Retina (tissue), 1 donor: ENCODE measurements around the gene ADAMTS3.
A peak's percentile ranks its signal among the peaks of the same experiment; 100 is the strongest.

Experiments
- DNase-seq: peaks from one replicate; pipeline ENCODE4 v3.0.0-alpha.2; 2016

ADAMTS3 gene

DNA sequence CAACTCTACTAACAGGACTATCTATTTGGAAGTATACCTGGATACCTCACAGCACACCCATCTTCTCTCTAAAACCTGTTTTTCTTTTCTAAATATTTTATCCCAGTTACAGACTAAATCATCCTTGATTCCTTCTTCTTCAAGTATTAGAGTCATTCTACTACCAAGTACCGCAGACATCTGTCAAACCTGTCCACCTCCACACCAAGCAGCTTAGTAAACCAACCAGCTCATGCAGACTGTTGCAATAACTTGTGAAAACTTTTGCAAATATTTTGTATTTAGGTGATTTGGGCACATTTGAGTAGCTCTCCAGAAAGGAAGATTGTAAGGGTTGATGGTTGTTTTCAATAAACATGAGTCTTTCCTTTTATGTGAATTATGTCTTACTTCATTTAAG lies 238.6 kb downstream of the ADAMTS3 start:
- DNase-seq, result no peak

DNA sequence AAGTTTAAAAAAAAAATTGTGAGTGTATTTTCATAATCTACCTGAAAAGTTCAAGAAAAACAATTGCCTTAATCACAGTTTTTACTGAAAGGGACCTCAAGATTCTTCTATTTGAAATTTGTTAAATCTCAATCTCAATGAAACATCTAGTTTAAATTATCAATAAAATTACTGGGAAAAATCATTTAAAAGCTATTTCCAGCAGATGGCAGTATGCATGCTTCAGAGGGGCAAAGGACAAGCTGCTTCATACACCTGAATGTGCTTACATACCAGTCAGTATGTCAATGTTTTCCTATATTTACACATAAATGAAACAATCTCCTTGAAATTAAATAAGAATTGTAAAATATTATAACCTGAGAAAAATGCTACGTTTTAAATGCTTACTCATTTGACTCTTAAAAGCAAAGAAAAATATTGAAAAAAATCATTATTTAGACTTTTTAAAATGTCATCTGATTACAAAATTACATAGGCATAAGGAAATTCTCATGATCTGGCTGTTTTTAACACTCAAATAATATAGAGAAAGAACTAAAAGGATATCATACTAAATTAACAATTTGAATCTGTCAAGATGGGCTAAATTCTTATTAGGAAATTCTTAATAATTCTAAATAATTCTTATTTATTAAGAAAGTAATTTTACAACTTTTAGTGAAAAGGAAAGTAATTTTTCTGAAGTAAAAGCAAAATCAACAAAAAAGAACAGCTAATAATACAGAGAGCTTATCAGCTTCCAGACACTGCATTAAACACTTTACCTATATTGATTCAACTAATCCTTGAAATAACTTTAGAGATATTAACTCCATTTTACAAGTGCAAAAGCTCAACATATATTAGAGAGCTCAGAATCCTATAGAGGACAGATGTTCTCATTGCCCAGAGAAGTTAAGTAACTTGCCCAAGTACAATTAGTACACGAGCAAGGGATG lies 242.1 kb downstream of the ADAMTS3 start:
- DNase-seq, result no peak

DNA sequence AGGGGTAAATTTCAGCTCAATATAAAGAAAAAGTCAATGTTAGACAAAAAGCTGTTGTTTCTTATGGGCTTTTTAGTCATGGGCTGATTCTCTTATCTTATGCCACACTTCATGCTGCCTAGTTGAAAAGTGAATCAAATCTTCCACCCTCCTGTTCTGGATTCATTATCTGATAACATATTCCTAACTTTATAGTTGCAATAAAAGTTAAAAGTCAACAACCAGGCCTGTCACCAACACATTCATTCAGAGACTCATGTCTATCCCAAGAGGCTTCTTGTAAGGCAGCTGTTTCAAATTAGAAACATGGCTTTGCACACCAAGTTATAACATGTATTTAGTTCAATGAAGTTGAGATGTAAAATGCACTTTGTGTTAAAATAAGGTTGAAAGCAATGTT lies 243.8 kb downstream of the ADAMTS3 start:
- no peak for DNase-seq

DNA sequence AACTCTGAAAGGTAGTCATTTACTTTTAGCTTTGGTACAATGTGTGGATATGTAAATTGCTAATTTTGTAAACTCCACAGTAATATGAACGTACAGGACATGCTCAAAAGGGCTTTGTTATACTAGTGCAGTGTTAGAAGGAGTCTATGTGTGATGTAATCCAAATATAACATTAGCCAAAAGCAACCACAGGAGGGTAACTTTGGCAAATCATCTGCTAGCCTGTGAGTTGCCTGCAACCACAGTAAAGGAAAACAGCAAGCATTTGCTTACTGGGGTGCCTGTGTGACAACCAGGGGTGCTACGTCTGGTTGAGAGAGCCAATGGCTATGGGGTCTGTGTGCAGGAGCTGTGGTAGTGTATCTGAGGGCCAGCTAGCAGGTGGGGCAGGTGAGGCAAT lies 245.8 kb downstream of the ADAMTS3 start:
- no peak for DNase-seq

DNA sequence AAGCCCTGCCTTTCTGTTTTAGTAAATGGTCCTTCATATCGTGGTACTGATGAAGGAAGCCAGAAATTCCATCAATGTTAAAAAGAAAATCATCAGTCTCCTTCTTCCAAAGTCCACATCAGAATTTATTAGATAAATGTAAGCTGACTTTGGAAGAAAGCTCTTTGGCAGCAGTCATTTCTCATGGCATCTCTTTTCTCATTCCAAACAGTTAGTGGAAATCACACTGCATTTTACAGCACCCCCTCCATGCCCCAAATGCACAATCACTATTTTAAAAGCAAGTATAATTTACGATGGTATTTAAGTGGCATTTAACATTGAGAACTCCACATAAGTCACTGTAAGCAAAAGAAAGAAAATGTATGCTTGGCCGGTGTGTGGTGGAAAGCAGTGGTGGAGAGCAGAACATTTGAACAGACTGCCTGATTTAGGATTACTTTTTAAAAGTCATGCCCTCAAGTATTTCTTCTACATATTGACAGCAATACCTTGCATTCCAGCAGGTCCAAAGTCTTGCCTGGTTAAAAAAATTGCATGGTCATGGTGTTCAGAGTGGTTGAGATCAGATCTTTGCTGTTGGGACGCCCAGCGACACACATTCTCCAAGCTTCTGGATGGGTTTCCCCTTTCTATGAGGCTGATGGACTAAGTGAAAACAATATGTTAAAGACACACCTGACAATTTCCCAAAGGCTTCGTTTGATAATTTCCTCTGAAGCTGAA lies 248.6 kb downstream of the ADAMTS3 start:
- DNase-seq, result no peak

DNA sequence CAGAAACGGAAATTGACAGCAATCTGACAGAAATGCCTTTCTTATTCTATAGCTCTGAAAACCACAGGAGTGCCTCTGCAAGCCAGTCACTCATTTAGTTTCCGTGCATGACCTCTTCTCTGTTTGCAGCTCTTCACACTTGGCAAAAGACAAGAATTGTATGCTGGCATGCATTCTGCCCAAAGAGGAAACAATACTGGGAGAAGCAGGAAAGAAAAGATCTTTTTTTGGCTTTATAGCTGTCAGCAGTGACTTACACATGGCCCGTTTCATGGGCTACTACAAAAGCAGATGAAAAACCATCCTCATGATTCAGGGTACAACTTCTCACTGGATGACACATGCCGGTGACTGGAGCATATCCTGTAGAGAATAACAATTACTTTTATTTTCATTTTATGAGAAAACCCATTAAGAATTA lies 249.4 kb downstream of the ADAMTS3 start:
- DNase-seq, result no peak

DNA sequence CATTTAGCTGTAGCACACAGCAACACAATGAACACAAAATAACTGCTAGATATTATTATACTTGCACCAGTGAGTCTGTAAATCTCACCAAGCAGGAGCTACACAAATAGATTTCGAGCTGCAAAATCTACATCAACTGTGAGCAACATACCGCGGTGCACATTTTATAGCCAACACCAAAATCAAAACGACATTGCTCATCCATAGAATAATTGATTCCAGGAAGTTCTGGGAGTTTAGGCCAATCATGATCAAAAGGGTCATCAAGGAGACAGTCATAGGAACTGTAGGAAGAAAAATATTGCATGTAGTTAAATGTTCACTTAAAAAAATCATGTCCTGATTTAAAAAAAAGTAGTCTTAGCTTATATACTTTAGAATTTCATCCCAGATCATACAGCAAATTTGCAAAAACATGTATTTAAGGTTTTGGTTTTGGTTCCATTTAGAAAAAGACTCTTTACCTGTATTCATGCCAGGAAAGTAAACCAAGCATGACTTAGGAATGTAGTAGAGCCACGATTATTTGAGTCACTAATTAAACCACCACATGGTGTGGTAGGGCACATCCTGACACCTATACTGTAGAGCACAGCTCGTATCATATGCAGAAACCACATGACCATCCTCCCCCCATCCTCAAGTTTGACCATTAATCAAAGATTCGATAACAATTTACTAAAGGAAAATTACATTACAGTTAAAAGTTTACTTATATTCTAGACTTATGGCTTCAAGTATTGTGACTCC lies 250.4 kb downstream of the ADAMTS3 start:
- no peak for DNase-seq

DNA sequence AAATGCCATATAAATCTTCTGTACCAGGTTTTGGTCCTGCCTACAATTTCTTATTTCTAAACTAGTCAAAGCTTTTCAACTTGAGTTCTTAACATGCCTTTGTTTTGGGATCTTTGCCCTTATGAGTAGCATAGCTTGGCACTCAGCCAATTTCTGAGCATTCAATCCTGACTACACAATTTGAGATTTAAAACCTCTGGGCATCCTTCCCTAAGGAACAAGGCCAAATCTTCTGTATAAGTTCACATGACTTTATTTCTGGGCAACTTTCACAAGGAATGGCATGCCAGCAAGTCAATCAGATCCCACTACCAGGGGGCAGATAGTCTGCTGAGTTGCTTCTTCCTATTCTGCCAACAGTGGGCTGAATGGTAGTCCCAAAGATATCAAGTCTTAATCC lies 254.2 kb downstream of the ADAMTS3 start:
- no peak for DNase-seq

DNA sequence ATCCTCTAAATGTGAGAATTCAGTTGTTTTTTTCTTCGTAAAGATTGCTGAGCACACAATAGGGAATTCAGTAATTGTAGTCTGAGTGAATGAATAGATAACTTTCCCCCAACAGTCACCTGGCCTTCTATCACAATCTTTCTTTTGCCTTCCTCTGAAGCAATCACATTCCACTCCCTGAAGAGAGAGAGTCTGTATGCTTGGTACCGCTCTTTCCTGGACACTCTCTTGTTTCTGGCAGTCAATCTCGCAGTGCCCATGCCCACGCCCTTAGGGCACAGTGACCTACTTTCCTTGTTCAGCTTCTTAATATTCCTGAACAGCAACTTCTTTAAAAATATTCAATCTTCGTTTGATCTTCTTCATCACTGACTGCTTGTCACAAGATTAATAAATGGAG lies 255.9 kb downstream of the ADAMTS3 start:
- DNase-seq, result no peak

DNA sequence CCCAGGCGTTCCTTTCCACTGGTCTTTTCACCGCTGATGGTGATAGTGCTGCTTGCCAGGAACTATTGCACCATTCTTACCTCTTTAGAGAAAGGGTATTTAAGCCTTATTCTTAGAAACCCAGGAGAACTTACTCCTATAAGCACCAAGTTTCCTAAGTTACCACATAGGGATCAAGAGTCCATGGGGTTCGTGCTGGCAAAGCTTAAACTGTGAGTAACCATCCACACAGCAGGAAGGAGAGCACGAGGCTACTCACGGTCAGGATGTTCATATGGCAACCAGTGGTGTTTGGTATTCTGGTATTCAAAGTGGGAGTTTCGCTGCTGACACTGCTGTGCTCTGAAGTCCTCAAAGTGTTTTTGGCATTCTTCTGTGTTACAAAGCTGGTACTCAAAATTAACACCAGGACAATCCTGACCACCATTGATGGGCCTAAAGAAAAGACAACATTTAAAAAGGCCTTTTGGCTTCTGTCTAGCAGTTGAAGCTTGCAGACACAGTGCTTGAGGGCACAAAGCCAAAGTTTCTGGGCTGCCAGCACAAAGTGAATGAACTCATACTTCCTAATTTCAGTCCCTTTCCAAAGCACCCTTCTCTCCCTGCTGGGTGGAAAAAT lies 256.9 kb downstream of the ADAMTS3 start:
- no peak for DNase-seq

DNA sequence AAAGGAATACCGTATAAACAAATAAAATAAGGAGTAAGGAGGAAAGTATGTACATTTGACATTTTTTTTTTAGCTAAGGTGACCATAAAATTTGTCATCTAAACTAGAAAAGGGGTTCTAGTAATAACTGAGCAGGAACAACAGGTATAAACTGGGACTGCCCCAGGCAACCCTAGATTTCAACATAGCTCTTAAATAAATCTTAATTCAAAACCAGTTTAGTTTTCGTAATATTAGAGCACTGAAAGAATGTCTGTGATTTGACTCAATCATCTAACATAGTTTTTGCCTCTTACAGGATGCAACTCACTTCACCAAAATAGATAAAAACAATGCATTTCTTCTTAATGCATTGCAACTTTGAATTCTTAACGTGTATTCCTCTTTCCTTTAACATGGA lies 257.7 kb downstream of the ADAMTS3 start:
- DNase-seq, result no peak

DNA sequence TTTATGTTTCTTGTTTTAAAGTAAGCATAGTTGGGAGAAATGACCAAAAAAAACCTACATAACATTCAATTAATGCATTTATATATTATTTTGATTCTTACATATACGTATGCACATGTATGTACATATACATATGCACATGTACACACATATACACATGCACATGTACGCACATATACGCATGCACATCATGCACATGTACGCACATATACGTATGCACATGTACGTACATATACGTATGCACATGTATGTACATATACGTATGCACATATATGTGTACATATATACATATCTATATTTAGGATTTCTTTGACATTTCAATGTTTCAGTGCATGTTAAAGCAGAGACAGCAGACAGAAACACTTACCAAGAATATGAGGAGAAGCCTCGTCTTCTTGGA lies 263.4 kb downstream of the ADAMTS3 start:
- no peak for DNase-seq

DNA sequence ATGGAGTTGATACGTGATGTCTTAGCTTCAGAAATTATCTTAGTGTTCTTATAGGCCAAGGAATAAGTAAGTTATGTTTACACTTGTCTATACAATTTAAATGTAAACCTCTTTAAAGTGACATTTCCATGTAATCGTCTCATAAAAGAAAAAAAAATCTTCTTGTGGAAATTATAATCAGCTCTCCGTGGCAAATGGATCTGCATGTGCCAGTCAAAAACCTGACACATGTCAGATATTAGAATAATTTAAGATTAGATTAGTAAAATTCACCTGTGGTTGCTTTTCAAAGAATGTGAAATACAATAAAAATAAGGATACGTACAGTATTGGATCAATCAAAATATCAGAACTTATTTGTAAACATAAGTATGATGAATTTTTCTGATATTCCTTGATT lies 263.9 kb downstream of the ADAMTS3 start:
- no peak for DNase-seq

DNA sequence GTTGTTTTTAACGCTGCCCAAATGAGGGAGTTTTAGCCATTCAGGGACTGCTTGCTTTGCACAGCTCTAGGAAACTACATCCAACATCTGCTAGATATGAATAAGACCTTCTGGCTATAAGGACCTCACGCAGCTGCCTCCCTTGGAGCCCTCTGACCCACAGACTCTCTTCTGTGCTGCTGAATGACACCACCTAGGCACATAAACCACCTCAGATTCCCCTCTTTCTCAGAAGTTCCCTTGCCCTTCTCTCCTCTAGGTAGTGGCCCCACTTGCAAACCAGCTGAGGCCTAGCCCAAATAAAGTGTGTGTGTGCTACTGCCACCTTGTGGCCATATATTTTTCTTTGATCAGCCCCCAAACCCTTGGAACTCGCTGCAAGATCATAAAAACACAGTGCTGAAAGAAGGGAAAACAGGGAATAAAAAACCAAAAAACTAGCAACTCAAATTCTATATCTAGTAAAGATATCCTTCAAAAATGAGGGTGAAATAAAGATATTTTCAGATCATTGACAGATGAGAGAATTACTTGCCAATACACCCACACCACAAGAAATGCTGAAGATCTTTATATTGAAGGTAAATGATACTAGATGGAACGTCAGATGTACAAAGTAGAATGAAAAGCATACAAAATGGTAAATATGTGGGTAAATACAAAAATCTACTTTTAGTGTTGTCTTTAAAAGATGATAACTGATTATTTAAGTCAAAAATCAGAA lies 265.9 kb downstream of the ADAMTS3 start:
- peak; percentile 67 for DNase-seq

DNA sequence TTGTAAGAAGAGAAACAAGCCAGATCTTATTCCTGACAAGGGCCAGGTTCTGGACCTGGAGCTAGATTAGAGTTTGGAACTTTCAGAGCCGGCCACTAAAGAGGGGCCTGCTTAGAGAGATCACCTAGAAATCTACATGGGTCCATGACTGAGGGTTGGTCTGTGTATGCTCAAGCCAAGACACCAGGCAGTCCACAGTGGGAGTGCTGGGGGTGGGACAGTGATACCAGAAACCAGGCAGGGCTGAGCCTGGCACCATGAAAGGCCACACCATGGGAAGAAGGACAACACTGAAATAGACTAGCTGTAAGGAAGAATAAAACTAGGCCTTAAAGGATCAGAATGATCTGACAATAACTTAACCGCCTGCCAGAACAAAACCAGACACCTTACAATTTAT lies 267.3 kb downstream of the ADAMTS3 start:
- DNase-seq, result no peak

DNA sequence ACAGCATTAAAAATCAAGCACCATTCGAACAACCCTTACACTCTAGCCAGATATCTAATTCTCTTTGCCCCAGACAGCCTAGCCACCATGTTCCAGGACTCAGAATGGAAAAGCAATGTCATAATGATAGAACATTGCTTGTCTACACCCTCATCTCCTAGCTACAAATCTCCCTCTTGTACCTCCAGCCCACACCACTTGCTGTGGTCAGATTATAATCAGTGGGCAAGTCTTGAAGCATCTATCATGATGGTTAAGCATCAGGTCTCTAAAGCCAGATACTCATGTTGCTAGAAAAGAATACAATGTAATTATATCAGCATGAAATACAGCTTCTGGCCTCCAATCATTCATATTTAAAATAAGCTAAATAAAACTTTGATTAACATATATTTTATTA lies 268.9 kb downstream of the ADAMTS3 start:
- no peak for DNase-seq

DNA sequence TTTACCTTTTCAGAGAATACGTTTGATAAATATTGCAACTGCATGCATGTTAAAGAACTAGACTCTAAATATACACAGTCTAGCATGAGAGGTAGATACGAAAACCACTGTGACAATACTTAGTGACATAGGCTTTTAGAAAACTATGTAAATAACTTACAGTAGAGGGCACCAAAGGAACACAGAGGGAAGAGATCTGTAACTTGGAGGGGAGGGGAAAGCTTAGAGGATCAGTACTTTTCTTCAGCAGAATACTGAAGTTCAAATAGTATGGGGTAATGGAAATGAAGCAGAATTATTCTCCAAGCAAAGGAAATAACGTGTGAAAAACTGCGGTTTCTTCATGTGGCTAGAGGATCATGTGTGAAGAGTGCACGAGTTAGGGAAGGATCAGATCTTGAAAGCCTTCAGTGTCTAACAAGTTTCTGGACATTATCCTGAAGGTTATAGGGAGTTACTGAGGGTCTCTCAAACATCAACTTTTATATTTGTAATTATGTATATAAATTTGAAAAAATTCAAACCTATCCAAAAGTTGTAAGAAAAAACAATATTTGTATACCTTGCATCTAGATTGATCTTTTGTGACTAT lies 273.0 kb downstream of the ADAMTS3 start:
- peak; percentile 17 for DNase-seq

DNA sequence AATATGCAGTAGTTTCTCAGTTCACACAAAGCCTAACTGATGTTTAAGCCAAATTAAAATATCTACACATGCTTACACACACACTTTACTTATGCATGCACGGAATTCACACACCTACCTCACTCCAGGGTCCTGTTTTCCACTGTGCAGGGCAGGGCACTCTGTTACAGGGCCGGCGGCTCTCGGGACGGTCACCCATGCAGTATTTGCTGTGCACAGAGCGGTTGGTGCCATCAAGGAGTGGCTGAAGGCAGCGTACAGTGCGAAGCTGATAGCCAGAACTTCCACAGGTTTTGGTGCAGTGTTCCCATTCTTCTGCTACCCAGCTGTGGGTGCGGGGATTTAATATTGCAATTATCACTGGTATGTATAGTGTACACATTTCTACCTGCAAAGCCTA lies 278.3 kb downstream of the ADAMTS3 start:
- no peak for DNase-seq

DNA sequence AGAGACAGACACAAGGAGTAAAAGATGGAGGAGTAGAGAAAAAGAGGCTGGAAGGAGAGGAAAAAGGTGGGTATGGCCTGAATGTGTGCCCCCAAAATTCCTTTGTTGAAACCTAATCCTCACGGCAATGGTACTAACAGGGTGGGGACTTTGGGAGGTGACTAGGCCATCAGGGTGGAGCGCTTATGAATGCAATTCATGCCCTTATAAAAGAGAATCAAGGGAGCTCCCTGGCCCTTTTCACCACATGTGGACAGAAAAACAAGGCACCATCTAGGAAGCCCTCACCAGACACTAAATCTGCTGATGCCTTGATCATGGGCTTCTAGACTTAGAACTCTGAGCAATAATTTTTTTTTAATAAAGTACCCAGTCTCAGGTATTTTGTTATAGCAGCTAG lies 282.1 kb downstream of the ADAMTS3 start:
- no peak for DNase-seq

DNA sequence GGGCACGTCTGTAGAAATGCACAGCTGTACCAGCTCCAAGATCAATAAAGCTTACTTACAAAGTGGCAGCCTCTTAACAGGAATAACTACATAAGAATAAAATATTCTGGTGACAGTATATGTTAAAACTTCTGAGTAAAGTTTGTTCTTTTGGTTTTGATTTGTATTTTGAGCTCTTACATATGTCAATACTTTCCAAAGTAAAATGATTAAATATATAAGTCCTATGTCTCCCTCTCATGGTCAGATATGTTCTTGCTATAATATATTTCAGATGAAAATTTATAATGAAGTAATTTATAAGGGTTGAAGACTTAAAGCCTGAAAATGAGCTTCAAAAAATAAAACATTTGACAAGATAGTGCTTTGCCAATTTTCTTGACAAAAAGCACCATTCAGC lies 282.8 kb downstream of the ADAMTS3 start:
- DNase-seq, result peak; percentile 8

DNA sequence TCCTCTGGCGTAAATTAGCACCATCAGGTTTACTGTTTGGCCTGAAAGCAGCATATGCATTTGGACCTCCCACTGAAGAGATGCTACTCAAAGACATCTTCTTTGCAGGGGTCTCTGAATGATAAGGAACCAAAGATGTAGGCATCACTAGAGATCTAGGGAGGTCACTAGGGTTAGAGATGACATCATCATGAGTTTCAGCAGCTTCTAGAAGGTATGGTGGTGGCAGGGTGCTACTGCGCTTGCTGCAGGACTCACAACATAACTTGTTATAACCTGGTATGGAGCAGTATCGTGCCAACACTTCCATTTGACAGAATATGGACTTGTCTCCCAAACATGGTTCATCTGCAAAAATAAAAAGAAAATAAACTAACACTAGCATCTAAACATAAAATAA lies 285.7 kb downstream of the ADAMTS3 start:
- DNase-seq, result no peak

DNA sequence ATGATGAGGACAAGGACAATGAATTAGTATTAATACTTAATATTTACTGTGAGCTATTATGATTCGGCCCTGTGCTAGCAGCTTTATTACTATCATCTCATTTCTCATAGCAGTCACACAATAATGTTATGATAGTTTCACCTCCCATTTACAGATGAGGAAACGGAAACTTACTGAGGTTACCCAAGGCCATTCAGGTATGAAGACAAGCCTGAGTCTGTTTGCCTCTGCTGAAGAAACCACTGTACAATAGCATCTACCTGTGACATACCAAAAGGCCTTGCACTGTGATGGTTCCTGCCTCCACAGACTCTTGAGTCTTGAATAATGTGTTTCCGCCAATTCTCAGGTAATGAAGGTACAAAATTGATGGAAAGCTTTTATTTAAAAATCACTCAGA lies 288.8 kb downstream of the ADAMTS3 start:
- no peak for DNase-seq
